BLaER1 treated with 17β-estradiol and CSF1 and Interleukin-3, amounts not matched to agents 10 nM and 100 nM (cell line): ENCODE measurements around the gene EIF6.
A peak's percentile ranks its signal among the peaks of the same experiment; 100 is the strongest.
"Not testable (repeated sequence)": the region's sequence is repeated elsewhere in the genome, so short reads cannot be mapped to it uniquely, and the experiment has no call there.

Source experiments
- H3K27ac ChIP-seq, 11 experiments: shearing (Covaris generic); formaldehyde crosslinking; 2 replicates each; pipeline ENCODE4 v1.8.1; 2022
- H3K27me3 ChIP-seq, 11 experiments: shearing (Covaris generic); formaldehyde crosslinking; 2 replicates each; pipeline ENCODE4 v1.8.1; 2022
- H3K36me3 ChIP-seq, 11 experiments: shearing (Covaris generic); formaldehyde crosslinking; 2 replicates each; pipeline ENCODE4 v1.8.1; 2022
- H3K4me1 ChIP-seq, 10 experiments: shearing (Covaris generic); formaldehyde crosslinking; 2 replicates each; pipeline ENCODE4 v1.8.1; 2022
- H3K4me2 ChIP-seq, 11 experiments: shearing (Covaris generic); formaldehyde crosslinking; 2 replicates each; pipeline ENCODE4 v1.8.1; 2022
- H3K4me3 ChIP-seq, 10 experiments: shearing (Covaris generic); formaldehyde crosslinking; 2 replicates each; pipeline ENCODE4 v1.8.1; 2022
- H3K9ac ChIP-seq, 11 experiments: shearing (Covaris generic); formaldehyde crosslinking; 2 replicates each; pipeline ENCODE4 v1.8.1; 2022
- H3K9me3 ChIP-seq, 11 experiments: shearing (Covaris generic); formaldehyde crosslinking; replicated peaks in 1 of 11; 2 replicates each; pipeline ENCODE4 v1.8.1; 2022
- H4K20me1 ChIP-seq, 11 experiments: shearing (Covaris generic); formaldehyde crosslinking; 2 replicates each; pipeline ENCODE4 v1.8.1; 2022
- Cebpa-rat ChIP-seq, 11 experiments: shearing (Covaris generic); IDR thresholded peaks; 2 replicates each; pipeline ENCODE4 v1.8.1; 2022

The EIF6 gene

DNA sequence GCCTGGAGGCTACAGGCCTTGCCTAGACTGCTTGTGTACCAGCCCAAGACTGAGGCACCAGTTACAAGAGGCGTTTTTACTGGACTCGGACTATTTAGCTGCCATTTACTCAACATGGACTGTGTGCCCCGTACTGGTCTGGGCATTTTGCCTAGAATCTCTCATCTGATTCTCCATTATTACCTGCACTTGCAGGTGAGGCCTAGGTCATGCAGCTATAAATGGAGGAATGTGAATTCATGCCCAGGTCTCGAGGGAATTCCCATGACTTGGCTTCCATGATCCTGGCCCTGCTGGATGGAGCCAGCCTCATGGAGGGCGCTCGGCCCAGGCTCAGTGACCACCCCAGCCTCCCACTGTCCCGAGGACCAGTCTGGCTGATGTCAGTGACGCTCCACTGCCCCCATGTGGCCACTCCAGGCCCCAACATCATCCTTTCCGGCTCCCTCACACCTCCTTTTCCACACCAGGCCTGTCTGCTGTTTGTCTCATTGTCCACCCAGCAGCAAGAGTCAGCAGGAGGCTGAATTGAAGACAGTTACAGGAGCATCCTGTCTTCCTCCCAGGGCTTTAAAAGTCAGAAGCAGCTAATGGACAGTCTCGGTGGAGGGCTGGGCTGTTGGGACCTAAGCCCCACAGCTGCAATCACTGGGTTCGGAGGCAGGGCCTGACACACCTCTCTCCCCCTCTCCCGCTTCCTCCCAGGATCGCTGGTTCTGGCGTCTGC, 15.4 kb downstream of the EIF6 start:
- Histone ChIP-seq H3K9me3 (no peaks in the 10 kb centered on the region), H3K4me2 (no peak overlapping the region), H3K27ac (no peak overlapping the region), H3K4me1 (peaks cover 0 to 11% (median 3%) of the 10 kb centered on the region in 10 experiments; a peak in 4 of 20 replicates), H3K36me3 (peaks cover 5 to 85% (median 41%) of the 10 kb centered on the region in 11 experiments; a peak in 20 of 22 replicates), H3K9ac (0 out of 22 replicates have a peak overlapping the region, but pooled peaks of 2 of the 11 experiments have one; percentile 22 to 31), H3K27me3 (no peaks in the 10 kb centered on the region), H3K4me3 (no peak overlapping the region), H4K20me1 (peaks cover 0 to 56% (median 11%) of the 10 kb centered on the region in 11 experiments; a peak in 9 of 22 replicates)
- TF ChIP-seq Cebpa-rat (IDR thresholded peaks at IDR 0.05): no peak

DNA sequence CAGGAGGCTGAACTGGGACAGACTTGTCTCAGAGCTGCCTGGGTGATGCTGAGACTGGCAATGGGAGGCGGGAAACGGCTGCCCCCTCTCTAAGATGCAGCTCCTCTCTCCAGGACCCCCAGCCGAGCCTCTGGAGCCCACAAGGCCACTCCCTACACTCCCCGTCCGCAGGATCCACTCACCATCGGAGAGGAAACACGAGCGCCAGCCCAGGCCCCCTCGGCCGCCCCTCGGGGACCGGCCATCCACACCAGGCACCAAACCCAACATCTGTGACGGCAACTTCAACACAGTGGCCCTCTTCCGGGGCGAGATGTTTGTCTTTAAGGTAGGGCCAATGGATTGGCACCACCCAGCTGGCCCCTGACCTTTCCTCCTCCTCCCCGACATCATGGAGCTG, 17.5 kb downstream of the EIF6 start:
- H3K27ac ChIP-seq: no peak overlapping the region
- H3K4me3 ChIP-seq: no peak overlapping the region
- no peak overlapping the region for H3K4me2 ChIP-seq
- peaks cover 0 to 9% (median 3%) of the 10 kb centered on the region in 10 experiments; a peak in 4 of 20 replicates for H3K4me1 ChIP-seq
- H4K20me1 ChIP-seq: peaks cover 0 to 40% (median 6%) of the 10 kb centered on the region in 11 experiments; a peak in 7 of 22 replicates
- no peaks in the 10 kb centered on the region for H3K9me3 ChIP-seq
- H3K36me3 ChIP-seq: peaks cover 5 to 84% (median 38%) of the 10 kb centered on the region in 11 experiments; a peak in 18 of 22 replicates
- no peak for TF ChIP-seq Cebpa-rat (IDR thresholded peaks at IDR 0.05)
- H3K27me3 ChIP-seq: no peaks in the 10 kb centered on the region
- no peak overlapping the region for H3K9ac ChIP-seq

DNA sequence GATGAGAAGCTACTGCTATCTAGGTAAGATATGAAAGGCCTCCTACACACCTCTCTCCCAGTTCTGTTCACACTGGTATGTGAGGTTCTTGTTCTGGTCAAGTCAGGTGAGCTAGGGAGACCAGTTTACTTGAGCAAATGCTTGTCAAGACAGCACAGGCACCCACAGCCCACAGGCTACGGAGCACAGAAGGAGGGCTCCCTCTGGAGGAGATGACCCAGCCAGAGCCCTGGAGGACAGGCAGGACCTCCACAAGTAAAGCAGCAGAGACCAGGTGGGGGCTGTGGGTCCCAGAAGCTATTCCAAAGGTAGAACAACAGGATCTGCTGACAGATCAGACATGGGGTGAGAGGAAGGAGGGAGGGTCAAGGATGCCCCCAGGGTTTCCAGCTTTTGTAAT, 19.8 kb downstream of the EIF6 start:
- H3K27me3 ChIP-seq: no peaks in the 10 kb centered on the region
- no peaks in the 10 kb centered on the region for H3K9me3 ChIP-seq
- no peak overlapping the region for H3K9ac ChIP-seq
- H3K4me3 ChIP-seq: no peak overlapping the region
- H4K20me1 ChIP-seq: peaks cover 0 to 45% (median 0%) of the 10 kb centered on the region in 11 experiments; a peak in 6 of 22 replicates
- H3K27ac ChIP-seq: no peak overlapping the region
- H3K36me3 ChIP-seq: peaks cover 0 to 79% (median 28%) of the 10 kb centered on the region in 11 experiments; a peak in 18 of 22 replicates
- H3K4me1 ChIP-seq: no peaks in the 10 kb centered on the region
- H3K4me2 ChIP-seq: no peak overlapping the region
- no peak for TF ChIP-seq Cebpa-rat (IDR thresholded peaks at IDR 0.05)

DNA sequence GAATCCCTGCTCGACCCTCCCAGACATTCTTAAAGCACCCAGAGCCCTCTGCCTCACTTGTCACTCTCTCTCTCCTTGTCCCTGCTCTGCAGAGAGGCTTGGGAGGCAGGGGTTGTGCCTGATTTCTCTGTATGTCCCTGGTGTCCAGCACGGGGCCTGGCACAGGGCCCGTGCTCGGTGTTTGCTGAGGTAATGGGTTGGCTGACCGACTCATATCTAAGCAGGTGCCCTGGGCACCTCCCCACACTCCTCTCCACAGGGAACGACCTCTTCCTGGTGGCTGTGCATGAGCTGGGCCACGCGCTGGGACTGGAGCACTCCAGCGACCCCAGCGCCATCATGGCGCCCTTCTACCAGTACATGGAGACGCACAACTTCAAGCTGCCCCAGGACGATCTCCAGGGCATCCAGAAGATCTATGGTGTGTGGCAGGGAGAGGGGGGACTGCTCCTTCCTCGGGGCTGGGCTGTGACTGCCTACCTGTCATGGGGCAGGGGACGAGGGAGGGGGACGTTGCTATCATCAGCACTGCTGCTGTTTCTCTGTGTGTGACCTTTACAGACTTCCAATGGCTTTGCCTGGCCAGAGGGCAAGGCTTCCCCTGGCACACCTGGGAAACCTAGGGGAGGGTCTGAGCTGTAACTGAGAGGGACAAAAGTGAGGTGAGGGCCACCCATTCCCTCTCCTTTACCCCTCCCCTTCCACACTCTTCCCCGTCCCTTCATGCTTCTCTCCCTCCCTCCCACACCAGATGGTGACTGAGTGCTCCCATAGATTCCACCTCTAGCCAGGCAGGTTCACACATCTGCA, 20.8 kb downstream of the EIF6 start:
- Histone ChIP-seq H3K27ac (no peak overlapping the region; a peak in 1 of 22 replicates), H3K4me2 (no peak overlapping the region), H3K9me3 (no peaks in the 10 kb centered on the region), H3K36me3 (peaks cover 0 to 80% (median 28%) of the 10 kb centered on the region in 11 experiments; a peak in 18 of 22 replicates), H3K4me1 (no peaks in the 10 kb centered on the region), H3K4me3 (no peak overlapping the region), H3K9ac (no peak overlapping the region), H3K27me3 (no peaks in the 10 kb centered on the region), H4K20me1 (peaks cover 0 to 51% (median 0%) of the 10 kb centered on the region in 11 experiments; a peak in 6 of 22 replicates)
- TF ChIP-seq Cebpa-rat (IDR thresholded peaks at IDR 0.05): no peak

DNA sequence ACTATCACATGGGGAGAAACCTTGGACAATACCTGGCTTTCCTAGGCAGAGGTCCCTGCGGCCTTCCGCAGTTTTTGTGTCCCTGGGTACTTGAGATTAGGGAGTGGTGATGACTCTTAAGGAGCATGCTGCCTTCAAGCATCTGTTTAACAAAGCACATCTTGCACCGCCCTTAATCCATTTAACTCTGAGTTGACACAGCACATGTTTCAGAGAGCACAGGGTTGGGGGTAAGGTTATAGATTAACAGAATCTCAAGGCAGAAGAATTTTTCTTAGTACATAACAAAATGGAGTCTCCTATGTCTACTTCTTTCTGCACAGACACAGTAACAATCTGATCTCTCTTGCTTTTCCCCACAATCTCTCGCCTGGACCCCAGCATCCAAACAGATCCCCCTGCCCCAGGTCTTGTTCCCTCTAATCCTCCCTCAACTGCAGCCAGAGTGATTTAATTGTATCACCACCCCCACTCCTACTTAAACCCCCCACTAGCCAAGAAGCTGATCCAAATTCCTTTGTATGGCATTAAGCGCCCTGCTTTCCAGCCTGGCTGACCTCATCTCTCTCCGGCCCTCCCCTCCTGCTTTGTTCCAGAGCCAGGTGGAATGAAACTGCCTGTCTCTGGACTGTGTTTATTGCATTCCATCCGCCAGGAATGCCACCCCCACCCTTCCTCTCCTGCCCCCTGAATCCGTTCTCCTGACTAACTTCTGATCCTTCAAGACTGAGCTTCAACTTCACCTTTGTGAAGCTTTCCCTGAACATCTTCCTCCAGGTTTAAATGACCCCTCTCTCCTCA, 21.6 kb downstream of the EIF6 start:
- peaks cover 0 to 79% (median 23%) of the 10 kb centered on the region in 11 experiments; a peak in 18 of 22 replicates for H3K36me3 ChIP-seq
- H3K4me3 ChIP-seq, H3K27ac ChIP-seq, H3K27me3 ChIP-seq, H3K4me2 ChIP-seq, H3K9ac ChIP-seq, H3K4me1 ChIP-seq, H3K9me3 ChIP-seq: not testable (repeated sequence)
- H4K20me1 ChIP-seq: peaks cover 0 to 47% (median 0%) of the 10 kb centered on the region in 11 experiments; a peak in 6 of 22 replicates

DNA sequence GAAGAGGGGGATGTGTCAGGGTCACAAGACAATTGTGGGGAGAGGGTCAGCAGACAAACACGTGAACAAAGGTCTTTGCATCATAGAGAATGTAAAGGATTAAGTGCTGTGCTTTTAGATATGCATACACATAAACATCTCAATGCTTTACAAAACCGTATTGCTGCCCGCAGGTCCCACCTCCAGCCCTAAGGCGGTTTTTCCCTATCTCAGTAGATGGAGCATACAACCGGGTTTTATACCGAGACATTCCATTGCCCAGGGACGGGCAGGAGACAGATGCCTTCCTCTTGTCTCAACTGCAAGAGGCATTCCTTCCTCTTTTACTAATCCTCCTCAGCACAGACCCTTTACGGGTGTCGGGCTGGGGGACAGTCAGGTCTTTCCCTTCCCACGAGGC, 22.3 kb downstream of the EIF6 start:
- not testable (repeated sequence) for H3K4me3 ChIP-seq, H3K27ac ChIP-seq, H3K9me3 ChIP-seq, H3K4me2 ChIP-seq, H3K27me3 ChIP-seq, H3K4me1 ChIP-seq, H3K9ac ChIP-seq
- Histone ChIP-seq H3K36me3 (peaks cover 0 to 78% (median 17%) of the 10 kb centered on the region in 11 experiments; a peak in 18 of 22 replicates), H4K20me1 (peaks cover 0 to 42% (median 3%) of the 10 kb centered on the region in 11 experiments; a peak in 6 of 22 replicates)

DNA sequence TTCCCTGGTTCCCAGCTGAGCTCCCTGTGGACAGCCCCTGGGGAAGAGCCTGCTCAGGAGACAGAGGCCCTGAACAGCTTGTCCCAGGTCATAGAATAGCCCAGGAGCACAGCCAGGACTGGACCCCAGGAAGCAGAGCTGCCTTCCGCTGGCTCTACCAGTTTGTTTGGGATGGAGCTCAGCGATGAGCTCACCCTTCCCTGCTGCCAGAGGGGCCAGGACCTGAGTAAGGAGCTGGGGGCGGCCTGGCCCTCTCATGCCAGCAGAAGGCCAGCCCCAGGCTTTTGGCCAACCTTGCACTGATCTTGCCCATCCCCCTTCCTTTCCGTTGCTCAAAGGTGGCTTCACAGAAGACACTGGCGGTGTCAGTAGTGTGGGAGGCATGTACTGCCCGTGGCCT, 24.1 kb downstream of the EIF6 start:
- no peak for TF ChIP-seq Cebpa-rat (IDR thresholded peaks at IDR 0.05)
- H3K4me1 ChIP-seq: no peaks in the 10 kb centered on the region
- no peak overlapping the region for H3K4me3 ChIP-seq
- H3K36me3 ChIP-seq: peaks cover 0 to 68% (median 9%) of the 10 kb centered on the region in 11 experiments; a peak in 12 of 22 replicates
- H3K27me3 ChIP-seq: no peaks in the 10 kb centered on the region
- H3K9me3 ChIP-seq: no peaks in the 10 kb centered on the region
- H4K20me1 ChIP-seq: peaks cover 0 to 32% (median 0%) of the 10 kb centered on the region in 11 experiments; a peak in 5 of 22 replicates
- no peak overlapping the region for H3K4me2 ChIP-seq
- no peak overlapping the region for H3K9ac ChIP-seq
- H3K27ac ChIP-seq: no peak overlapping the region

DNA sequence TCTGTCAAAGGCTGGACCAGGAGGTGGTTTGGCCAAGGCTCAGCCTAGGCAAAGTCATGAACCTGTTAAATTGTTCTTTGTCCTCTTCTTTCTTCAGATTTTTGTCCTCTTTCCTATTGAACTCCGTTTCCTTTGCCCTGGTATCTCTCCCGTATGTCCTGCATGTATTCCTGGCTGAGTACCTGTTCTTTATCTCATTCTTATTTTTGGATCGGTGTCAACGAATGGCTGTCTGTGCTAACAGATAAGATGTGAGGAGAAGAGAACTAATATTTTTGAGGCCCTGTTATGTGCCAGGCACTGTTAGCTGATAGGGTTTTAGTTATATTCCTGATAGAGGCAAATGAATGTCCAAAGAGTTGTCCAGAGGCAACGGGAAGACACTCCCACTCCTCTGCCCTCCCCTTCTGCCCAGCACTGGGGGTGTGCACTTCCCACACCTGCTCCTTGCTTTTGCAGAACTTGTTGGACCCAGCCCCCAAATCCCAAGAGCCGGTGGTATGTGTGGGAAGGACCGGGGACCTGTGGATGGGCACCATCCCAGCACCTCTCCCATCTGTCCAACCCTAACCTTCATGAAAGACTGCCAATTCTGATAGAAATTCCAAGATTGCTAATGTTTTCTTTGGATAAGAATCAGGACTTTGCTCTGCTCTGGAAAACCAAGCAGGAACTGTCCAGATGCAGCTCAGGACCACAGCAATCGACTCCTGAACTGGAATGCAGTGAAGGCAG, 27.2 kb downstream of the EIF6 start:
- no peak for TF ChIP-seq Cebpa-rat (IDR thresholded peaks at IDR 0.05)
- Histone ChIP-seq H3K4me3 (no peak overlapping the region), H4K20me1 (peaks cover 0 to 20% (median 0%) of the 10 kb centered on the region in 11 experiments; a peak in 4 of 22 replicates), H3K9ac (no peak overlapping the region), H3K9me3 (no peaks in the 10 kb centered on the region), H3K4me2 (no peak overlapping the region), H3K4me1 (peaks cover 0 to 12% (median 10%) of the 10 kb centered on the region in 10 experiments; a peak in 16 of 20 replicates), H3K27ac (no peak overlapping the region), H3K36me3 (peaks cover 0 to 56% (median 4%) of the 10 kb centered on the region in 11 experiments; a peak in 10 of 22 replicates), H3K27me3 (no peaks in the 10 kb centered on the region)
